Measurements from ENCODE around the gene TPX2.

GRCh38 chr20:31716818-31717477, 22.1 kb upstream of the TPX2 start:
- TF ChIP-seq EZH2 (IDR thresholded peaks at IDR 0.05; ENCODE audit: insufficient read depth, poor library complexity, severe bottlenecking) (no peak), EZH2phosphoT487 (IDR thresholded peaks at IDR 0.05; ENCODE audit: insufficient read depth, low read depth) (no peak)
